ENCODE data around the gene ZNF48.
A peak's percentile ranks its signal among the peaks of the same experiment; 100 is the strongest.

Gene ZNF48

GRCh38 chr16:30428055-30428454, 32.8 kb downstream of the ZNF48 start:
- peaks cover 7% of the 10 kb centered on the region for H3K4me1 Mint-ChIP-seq
- H3K27me3 Mint-ChIP-seq, result no peaks in the 10 kb centered on the region
- peaks cover 29% of the 10 kb centered on the region for H3K36me3 Mint-ChIP-seq
- no peak for ATAC-seq
- peak overlapping the region; percentile 1 for H3K4me3 Mint-ChIP-seq
- no peak overlapping the region for H3K27ac Mint-ChIP-seq
- no peaks in the 10 kb centered on the region for H3K9me3 Mint-ChIP-seq

DNA sequence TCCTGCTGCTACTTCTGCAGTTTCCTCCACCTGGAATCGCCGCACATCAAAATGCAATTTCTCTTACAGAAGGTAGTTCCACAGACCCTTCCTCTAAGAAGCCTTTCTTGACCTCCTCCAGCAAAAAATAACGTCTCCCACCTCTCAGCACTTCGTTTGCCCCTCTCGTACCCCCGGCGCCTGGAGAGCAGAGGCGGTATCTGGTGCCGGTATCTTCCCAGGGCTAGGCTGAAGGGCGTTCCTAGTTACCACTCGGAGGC, 34.1 kb downstream of the ZNF48 start:
- Mint-ChIP-seq H3K4me1 (peaks cover 13% of the 10 kb centered on the region), H3K9me3 (no peaks in the 10 kb centered on the region), H3K4me3 (no peak overlapping the region), H3K36me3 (peaks cover 17% of the 10 kb centered on the region), H3K27me3 (no peaks in the 10 kb centered on the region), H3K27ac (no peak overlapping the region)
- no peak for ATAC-seq

GRCh38 chr16:30429678-30430427, 34.6 kb downstream of the ZNF48 start, which contains the start of gene DCTPP1:
DCTPP1 (minus strand) TSS chr16:30430030; CDS start chr16:30429980, 50 bp downstream.
- Mint-ChIP-seq H3K27ac (no peak within 1 kb of the TSS), H3K27me3 (no peaks in the 10 kb centered on the region), H3K4me1 (peaks cover 18% of the 10 kb centered on the region), H3K4me3 (no peak within 1 kb of the TSS), H3K9me3 (no peaks in the 10 kb centered on the region), H3K36me3 (peaks cover 17% of the 10 kb centered on the region)
- peak; percentile 99 for ATAC-seq

- no peak overlapping the region for H3K27ac Mint-ChIP-seq
- no peak overlapping the region for H3K4me3 Mint-ChIP-seq
- ATAC-seq, result peak; percentile 25
- peaks cover 17% of the 10 kb centered on the region for H3K36me3 Mint-ChIP-seq
- peaks cover 21% of the 10 kb centered on the region for H3K4me1 Mint-ChIP-seq
- H3K9me3 Mint-ChIP-seq, result no peaks in the 10 kb centered on the region
- H3K27me3 Mint-ChIP-seq, result no peaks in the 10 kb centered on the region
Observed at GRCh38 chr16:30430428-30430970, 35.3 kb downstream of the ZNF48 start.

GRCh38 chr16:30434852-30435251, 39.6 kb downstream of the ZNF48 start:
- Mint-ChIP-seq H3K4me3 (no peak overlapping the region), H3K4me1 (peaks cover 25% of the 10 kb centered on the region), H3K36me3 (no peaks in the 10 kb centered on the region), H3K27ac (peak overlapping the region; percentile 26), H3K27me3 (no peaks in the 10 kb centered on the region), H3K9me3 (no peaks in the 10 kb centered on the region)
- ATAC-seq, result no peak

DNA sequence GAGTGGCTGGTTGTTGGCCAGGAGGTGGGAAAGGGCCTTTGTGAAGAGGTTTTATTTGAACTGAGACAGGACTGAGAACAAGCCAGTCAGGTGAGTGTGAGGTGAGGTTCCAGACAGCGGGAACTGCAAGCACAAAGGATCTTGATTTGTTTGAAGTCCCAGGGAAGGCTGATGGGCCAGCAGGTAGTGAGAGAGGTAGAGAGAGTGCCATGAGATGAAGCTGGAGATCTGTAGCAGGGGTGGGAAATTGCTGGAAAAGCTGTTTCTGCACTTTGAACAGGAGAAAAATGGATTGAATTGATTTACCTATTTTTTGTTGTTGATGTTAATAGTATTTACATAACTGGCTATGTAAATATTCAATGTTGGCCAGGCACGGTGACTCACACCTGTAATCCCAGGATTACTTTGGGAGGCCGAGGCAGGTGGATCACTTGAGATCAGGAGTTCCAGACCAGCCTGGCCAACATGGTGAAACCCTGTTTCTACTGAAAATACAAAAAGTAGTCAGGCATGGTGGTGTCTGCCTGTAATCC, 42.4 kb downstream of the ZNF48 start:
- Mint-ChIP-seq H3K4me1 (peaks cover 38% of the 10 kb centered on the region), H3K27me3 (no peaks in the 10 kb centered on the region), H3K27ac (peak overlapping the region; percentile 28), H3K4me3 (no peak overlapping the region), H3K9me3 (no peaks in the 10 kb centered on the region), H3K36me3 (peaks cover 7% of the 10 kb centered on the region)
- ATAC-seq, result no peak

- H3K27ac Mint-ChIP-seq, result peak overlapping the region; percentile 74
- ATAC-seq, result peak; percentile 64
- H3K36me3 Mint-ChIP-seq, result peaks cover 18% of the 10 kb centered on the region
- peak overlapping the region; percentile 22 for H3K4me3 Mint-ChIP-seq
- H3K9me3 Mint-ChIP-seq, result peaks cover 3% of the 10 kb centered on the region
- H3K4me1 Mint-ChIP-seq, result peaks cover 46% of the 10 kb centered on the region
- no peaks in the 10 kb centered on the region for H3K27me3 Mint-ChIP-seq
Observed at GRCh38 chr16:30438835-30439234, 43.6 kb downstream of the ZNF48 start.

DNA sequence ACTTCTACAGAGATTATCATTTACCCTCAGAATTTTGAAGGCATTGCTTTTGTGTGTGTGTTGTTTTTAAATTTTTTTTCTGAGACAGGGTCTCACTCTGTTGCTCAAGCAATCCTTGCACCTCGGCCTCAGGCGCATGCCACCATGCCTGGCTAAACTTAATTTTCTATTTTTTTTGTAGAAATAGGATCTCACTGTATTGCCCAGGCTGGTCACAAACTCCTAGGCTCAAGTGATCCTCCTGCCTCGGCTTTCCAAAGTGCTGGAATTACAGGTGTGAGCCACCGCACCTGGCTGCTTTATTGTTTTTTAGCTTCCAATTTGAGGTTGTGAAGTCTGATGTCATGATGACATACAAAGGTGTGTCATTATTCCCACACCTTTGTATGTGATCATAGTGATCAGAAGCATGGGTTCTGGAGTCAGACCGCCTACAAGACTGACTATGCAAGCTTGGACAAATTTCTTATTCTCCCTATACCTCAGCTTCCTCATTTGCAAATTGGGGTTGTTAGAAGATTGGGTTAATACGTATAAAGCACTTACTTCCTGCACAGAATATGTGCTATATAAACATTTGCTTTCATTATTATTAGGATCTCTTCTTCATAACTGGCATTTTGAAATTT, 44.6 kb downstream of the ZNF48 start:
- Mint-ChIP-seq H3K4me1 (peaks cover 43% of the 10 kb centered on the region), H3K27ac (peak overlapping the region; percentile 74), H3K4me3 (no peak overlapping the region), H3K27me3 (no peaks in the 10 kb centered on the region), H3K36me3 (peaks cover 28% of the 10 kb centered on the region), H3K9me3 (peaks cover 3% of the 10 kb centered on the region)
- ATAC-seq, result peak; percentile 80

DNA sequence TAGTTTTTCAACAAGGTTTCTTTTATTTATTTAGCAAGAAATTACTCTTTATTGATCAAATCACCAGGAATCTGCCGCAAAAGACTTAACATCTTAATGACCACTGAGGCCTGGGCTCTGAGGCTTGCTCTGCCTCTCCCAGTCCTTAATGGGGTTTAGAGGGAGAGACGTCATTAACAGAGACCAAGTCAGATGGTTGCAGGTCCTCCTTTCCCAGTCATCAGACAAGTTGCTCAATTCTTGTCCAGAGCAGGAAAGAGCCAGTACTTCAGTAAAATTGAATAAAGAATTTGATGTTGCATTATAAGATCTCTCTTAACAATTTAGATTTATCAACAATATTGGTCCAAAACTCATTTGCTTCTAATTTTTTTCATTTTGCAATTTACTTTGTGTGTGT, 48.4 kb downstream of the ZNF48 start:
- Mint-ChIP-seq H3K36me3 (peaks cover 38% of the 10 kb centered on the region), H3K27me3 (no peaks in the 10 kb centered on the region), H3K4me1 (peaks cover 57% of the 10 kb centered on the region), H3K27ac (no peak overlapping the region), H3K9me3 (peaks cover 3% of the 10 kb centered on the region), H3K4me3 (peak overlapping the region; percentile 38)
- ATAC-seq, result no peak

DNA sequence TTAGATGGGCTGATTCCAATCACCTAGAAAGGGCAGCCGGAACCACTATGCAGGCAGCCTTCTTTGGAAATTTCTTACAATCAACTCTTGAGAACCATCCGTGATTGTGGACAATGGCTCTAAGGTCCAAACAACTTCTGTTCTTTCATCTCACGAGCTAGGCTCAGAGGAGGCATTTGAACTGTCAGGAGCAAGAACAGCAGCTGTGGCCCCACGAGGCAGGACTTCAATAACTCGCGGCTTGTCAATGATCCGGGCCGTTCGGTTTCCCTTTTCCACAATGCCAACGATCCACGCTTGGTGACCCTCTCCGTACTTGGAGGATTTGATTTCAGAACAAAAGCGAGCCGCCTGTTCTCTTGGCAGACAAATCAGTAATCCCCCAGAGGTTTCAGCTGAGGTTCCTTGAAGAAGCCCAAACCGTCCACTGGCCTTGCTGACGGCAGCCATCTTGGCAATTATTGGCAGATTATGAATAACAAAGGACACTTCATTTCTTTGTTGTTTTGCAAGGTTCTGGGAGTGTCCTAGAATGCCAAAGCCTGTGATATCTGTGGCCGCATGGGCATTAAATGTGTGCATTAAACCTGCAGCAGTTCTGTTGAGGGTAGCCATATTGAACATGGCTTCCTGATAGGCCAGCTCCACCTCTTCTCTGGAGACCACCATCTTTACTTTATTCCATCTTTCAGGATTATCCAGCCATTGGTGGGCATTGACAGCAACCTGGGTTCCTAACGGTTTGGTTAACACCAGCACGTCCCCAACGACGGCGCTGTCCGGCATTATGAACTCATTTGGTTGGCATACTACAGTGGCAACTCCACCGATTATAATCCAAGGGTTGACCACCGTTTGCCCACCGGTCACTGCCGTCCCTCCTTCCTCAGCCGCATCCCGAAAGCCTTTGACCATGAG, 49.3 kb downstream of the ZNF48 start:
- peak overlapping the region; percentile 87 for H3K27ac Mint-ChIP-seq
- no peaks in the 10 kb centered on the region for H3K27me3 Mint-ChIP-seq
- peaks cover 48% of the 10 kb centered on the region for H3K4me1 Mint-ChIP-seq
- H3K4me3 Mint-ChIP-seq, result peak overlapping the region; percentile 90
- no peak for ATAC-seq
- peaks cover 38% of the 10 kb centered on the region for H3K36me3 Mint-ChIP-seq
- peaks cover 3% of the 10 kb centered on the region for H3K9me3 Mint-ChIP-seq

DNA sequence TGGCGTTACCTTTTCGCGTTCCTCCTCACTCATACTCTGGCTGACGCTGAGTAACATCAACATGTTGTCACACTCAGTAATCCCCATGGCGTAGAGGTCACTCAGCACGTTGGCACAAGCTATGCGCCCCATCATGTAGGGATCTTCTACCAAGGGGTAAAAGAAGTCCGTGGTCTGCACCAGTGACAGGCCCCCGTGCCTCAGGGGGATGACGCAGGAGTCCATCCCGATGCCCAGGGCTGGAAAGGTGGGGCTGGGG, 49.9 kb downstream of the ZNF48 start:
- H3K4me3 Mint-ChIP-seq, result peak overlapping the region; percentile 90
- ATAC-seq, result no peak
- H3K4me1 Mint-ChIP-seq, result peaks cover 45% of the 10 kb centered on the region

GRCh38 chr16:30445408-30446202, 50.4 kb downstream of the ZNF48 start, which contains the start of gene SEPHS2:
SEPHS2 (minus strand) TSS chr16:30445874; CDS start chr16:30445727, 147 bp downstream.
- peak; percentile 99 for ATAC-seq
- Mint-ChIP-seq H3K4me1 (peaks cover 45% of the 10 kb centered on the region), H3K27me3 (no peaks in the 10 kb centered on the region), H3K9me3 (peaks cover 3% of the 10 kb centered on the region), H3K27ac (peak within 1 kb of the TSS; percentile 87), H3K4me3 (peak within 1 kb of the TSS; percentile 90), H3K36me3 (peaks cover 38% of the 10 kb centered on the region)

More for the DNA sequence above, 49.9 kb downstream of the ZNF48 start:
- Mint-ChIP-seq H3K36me3 (peaks cover 38% of the 10 kb centered on the region), H3K27ac (peak overlapping the region; percentile 87), H3K27me3 (no peaks in the 10 kb centered on the region), H3K9me3 (peaks cover 3% of the 10 kb centered on the region)

DNA sequence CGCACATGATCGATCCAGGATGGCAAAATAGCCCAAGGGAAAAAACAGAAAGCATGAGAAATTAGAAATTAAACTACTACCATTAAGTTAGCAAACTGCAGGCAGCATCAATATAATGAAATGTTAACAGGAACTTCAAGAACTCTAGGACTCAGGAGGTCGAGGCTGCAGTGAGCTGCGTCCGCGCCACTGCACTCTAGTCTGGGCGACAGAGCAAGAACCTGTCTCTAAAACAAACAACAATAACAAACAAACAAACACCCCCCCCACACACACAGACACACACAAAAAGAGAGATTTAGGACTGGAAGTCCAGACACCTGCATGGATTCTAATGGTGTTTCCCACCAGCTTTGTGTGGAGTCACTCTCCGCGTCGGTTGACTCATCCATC, 51.0 kb downstream of the ZNF48 start:
- Mint-ChIP-seq H3K4me3 (peak overlapping the region; percentile 90), H3K27ac (peak overlapping the region; percentile 87), H3K36me3 (peaks cover 38% of the 10 kb centered on the region), H3K27me3 (no peaks in the 10 kb centered on the region), H3K4me1 (peaks cover 45% of the 10 kb centered on the region), H3K9me3 (peaks cover 3% of the 10 kb centered on the region)
- no peak for ATAC-seq

DNA sequence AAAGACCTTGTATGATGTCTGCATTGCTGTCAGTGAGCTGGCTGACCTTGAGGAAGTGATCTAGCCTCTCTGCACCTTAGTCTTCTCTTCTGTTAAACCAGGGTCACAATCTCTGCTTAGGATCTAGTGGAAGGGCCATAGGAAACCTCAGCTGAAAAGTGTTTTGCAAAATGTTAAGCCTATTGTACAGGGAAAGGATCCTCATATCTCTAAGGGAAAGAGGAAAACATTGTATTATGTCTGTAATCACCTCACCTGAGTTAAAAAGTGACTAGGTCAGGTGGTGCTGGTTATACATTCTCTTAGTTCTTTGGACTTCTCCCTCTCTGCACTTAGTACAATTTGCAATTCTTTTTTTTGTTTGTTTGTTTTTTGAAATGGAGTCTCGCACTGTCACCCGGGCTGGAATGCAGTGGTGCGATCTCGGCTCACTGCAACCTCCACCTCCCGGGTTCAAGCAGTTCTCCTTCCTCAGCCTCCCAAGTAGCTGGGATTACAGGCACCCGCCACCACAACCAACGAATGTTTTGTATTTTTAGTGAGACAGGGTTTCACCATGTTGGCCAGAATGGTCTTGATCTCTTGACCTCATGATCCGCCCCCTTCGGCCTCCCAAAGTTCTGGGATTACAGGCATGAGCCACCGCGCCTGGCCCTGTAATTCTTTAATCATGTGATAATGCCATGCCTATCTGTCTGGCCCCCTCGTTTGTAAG, 52.4 kb downstream of the ZNF48 start:
- Mint-ChIP-seq H3K4me3 (no peak overlapping the region), H3K27me3 (no peaks in the 10 kb centered on the region)
- ATAC-seq, result no peak

More for the DNA sequence above, 52.4 kb downstream of the ZNF48 start:
- H3K4me1 Mint-ChIP-seq, result peaks cover 51% of the 10 kb centered on the region
- peaks cover 30% of the 10 kb centered on the region for H3K36me3 Mint-ChIP-seq
- H3K27ac Mint-ChIP-seq, result no peak overlapping the region
- peaks cover 3% of the 10 kb centered on the region for H3K9me3 Mint-ChIP-seq
